GM21447 (cell line): ENCODE measurements around the gene CHST9.
"Not testable (repeated sequence)": the region's sequence is repeated elsewhere in the genome, so short reads cannot be mapped to it uniquely, and the experiment has no call there.

Experiments used
- ATAC-seq: cut with Tn5 transposase; IDR thresholded peaks from one replicate; pipeline ENCODE4 v1.9.1; 2021; ENCODE audit not compliant: unreplicated experiment

The CHST9 gene, protein sequence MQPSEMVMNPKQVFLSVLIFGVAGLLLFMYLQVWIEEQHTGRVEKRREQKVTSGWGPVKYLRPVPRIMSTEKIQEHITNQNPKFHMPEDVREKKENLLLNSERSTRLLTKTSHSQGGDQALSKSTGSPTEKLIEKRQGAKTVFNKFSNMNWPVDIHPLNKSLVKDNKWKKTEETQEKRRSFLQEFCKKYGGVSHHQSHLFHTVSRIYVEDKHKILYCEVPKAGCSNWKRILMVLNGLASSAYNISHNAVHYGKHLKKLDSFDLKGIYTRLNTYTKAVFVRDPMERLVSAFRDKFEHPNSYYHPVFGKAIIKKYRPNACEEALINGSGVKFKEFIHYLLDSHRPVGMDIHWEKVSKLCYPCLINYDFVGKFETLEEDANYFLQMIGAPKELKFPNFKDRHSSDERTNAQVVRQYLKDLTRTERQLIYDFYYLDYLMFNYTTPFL

GRCh38 chr18:27185025-27185763 lies at the start of gene CHST9:
Gene CHST9 (minus strand): TSS chr18:27185308. CDS start chr18:27142809, 42,499 bp downstream.
- ATAC-seq, result no peak

DNA sequence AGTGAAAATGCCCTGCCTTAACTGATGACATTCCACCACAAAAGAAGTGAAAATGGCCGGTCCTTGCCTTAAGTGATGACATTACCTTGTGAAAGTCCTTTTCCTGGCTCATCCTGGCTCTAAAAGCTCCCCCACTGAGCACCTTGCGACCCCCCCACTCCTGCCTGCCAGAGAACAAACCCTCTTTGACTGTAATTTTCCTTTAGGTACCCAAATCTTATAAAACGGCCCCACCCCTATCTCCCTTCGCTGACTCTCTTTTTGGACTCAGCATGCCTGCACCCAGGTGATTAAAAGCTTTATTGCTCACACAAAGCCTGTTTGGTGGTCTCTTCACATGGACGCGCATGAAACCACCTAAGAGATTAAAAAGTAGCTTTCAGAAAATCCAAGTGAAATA lies 47.2 kb upstream of the CHST9 start:
- ATAC-seq, result not testable (repeated sequence)

DNA sequence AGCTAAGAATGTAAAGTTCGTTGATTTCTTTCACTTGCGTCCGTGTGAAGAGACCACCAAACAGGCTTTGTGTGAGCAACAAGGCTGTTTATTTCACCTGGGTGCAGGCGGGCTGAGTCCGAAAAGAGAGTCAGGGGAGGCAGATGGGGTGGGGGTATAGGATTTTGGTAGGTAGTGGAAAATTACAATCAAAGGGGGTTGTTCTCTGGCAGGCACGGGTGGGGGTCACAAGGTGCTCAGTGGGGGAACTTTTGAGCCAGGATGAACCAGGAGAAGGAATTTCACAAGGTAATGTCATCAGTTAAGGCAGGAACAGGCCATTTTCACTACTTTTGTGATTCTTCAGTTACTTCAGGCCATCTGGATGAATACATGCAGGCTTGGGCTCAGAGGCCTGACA lies 46.6 kb upstream of the CHST9 start:
- not testable (repeated sequence) for ATAC-seq

DNA sequence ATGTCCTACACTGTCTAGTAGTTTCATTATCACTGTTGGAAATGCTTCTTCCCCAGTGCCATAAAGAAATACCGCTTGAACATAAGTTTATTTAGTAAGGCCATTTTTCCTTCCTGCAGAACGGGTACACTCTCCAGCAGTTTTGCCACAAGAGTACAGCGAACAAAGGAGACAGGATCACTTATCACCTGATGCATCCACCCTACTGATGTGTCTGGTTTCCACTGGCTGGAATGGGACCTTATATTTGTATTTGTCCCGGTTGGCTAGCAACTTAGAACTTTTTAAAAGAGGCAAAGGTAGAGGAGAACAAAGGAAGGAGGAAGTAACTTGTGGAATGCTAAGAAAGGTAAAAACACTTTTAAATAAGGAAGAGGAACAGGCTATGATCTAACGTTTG lies 46.1 kb upstream of the CHST9 start:
- ATAC-seq, result not testable (repeated sequence)

GRCh38 chr18:27227721-27228120 lies 42.6 kb upstream of the CHST9 start:
- no peak for ATAC-seq

GRCh38 chr18:27226556-27227075 lies 41.5 kb upstream of the CHST9 start:
- no peak for ATAC-seq

DNA sequence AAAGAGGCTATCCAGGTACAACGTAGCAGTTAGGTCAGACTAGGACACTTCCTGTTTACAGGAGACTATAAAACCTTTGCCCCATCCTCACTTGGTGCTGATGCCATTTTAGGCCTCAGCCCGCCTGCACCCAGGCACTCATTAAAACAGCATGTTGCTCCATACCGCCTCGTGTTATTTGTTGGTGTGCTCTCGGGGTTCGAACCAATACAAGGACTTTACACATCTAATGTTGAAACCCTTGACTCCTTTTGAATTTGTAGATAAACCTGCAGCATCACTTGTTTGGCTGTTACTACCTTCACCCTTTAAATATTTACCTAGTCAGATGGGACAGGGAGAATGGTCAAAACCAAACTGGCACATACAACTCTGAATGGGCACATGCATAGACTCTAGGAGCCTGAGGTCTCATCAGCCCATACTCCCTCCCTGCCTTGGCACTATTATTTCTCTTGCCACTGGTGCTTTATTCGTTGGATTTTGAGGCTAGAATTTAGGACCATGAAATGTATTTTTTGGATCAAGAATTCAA lies 40.9 kb upstream of the CHST9 start:
- no peak for ATAC-seq

GRCh38 chr18:27223526-27224291 lies 38.6 kb upstream of the CHST9 start:
- no peak for ATAC-seq

DNA sequence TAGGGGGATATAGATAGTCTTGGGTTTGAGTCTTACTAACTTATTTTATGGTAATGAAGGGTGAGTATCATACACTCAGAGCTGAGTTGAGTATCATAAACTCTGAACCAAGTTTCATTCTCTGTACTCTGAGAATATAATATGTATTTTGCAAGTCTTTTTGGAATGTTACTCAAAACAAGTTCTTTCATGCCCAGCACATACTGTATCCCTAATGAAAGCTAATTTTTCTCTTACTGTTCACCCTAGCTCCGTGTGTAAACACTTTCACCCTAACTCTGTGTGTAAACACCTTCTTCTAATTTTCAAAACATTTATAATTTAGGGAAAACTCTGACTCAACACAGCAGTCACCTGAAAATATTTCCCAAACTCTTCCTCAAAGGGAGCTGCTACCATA lies 29.7 kb upstream of the CHST9 start:
- ATAC-seq, result no peak

- no peak for ATAC-seq
These were observed 28.1 kb upstream of the CHST9 start for GRCh38 chr18:27213123-27213717.

DNA sequence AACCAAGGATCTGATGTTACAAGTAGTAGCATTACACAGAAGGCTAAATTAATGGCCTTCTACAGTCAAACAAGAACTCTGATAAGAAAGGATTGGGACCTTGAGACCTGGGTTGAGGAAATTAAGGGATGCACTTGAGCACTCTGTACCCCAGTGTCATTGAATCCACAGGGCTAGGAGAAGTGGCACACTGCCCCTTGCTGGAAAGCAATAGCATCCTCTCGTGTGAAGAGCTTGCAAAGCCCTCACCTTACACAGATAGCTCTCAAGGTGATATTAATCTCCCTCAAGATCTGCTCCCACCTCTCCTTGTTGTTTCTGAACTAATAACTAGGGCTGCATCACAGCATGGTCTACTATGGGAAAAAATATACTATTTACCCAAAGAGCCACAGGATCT lies 26.5 kb upstream of the CHST9 start:
- ATAC-seq, result no peak

DNA sequence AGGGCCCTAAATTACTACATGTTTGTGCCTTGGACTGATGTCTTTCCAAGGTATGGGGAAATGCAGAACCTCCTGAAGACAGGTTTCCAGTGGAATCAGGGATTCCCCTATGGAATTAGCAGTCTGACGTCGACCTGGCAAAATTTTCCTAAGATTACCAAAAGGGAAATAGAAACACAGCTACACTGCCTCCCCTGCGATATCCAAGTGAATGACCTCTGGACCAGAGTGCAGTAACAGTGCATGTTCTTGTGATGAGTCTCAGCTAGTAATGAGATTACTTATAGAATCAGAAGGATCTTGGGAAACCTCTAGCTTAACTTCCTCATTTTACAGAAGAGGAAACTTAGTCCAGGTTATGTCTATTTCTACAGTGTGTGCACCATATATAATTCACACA lies 21.3 kb upstream of the CHST9 start:
- ATAC-seq, result no peak

DNA sequence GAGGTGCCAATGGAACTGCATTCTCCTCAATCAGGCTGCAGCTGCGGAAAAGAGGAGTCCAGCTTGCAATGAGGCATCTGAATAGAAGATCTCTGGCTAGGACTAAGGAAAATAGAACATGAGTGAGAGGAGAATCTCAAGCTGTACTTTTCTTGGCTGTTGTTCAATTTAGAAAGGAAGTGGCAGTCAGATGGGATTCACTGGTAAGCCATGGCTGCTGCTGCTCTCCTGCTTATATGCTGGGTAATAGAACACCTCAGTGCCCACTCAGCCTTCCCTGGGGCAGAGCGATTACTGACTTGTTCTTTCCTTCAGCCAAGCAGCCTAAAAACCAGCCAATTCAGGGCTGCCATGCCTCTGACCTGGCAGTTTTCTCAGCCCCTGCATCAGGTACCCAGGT lies 17.6 kb upstream of the CHST9 start:
- ATAC-seq, result no peak

GRCh38 chr18:27198036-27198435 lies 12.9 kb upstream of the CHST9 start:
- ATAC-seq, result no peak

- ATAC-seq, result no peak
These were observed 3.2 kb upstream of the CHST9 start for GRCh38 chr18:27188309-27188708.

- ATAC-seq, result no peak
These were observed 789 bp upstream of the CHST9 start for GRCh38 chr18:27185897-27186296.

GRCh38 chr18:27184115-27185024 lies 738 bp downstream of the CHST9 start:
- no peak for ATAC-seq

GRCh38 chr18:27181726-27182125 lies 3.4 kb downstream of the CHST9 start:
- no peak for ATAC-seq

- no peak for ATAC-seq
These were observed 6.7 kb downstream of the CHST9 start for GRCh38 chr18:27178424-27178823.

DNA sequence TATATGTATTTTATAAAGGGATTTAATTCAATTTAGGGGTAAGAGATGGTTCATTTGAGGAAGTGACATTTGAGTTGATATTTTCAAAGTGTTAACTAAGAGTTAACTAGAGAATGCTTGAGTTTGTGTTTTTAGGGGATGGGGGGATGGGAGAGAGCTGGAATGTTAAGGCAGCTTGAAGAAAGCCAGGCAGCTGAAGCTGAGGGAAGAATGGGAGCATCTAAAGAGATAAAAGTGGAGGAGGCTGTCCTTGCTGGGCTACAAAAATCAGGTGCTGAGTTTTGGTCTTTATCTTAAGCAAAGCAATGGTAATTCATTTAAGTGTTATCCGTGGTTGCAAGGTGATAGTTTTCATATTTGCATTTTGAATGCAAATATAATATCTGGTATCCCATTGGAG lies 9.2 kb downstream of the CHST9 start:
- ATAC-seq, result no peak
